ENCODE measurements around the gene DDR2.
"Not testable (repeated sequence)": the region's sequence is repeated elsewhere in the genome, so short reads cannot be mapped to it uniquely, and the experiment has no call there.

DDR2 gene

GRCh38 chr1:162710345-162710744 lies 78.1 kb downstream of the DDR2 start:
- H3K4me3 ChIP-seq (ENCODE audit: low read length): no peak overlapping the region
- DNase-seq (ENCODE audit: low read depth, low spot score): no peak

- H3K4me3 ChIP-seq (ENCODE audit: low read length): no peak overlapping the region
- DNase-seq (ENCODE audit: low read depth, low spot score): no peak
These were observed 78.7 kb downstream of the DDR2 start for GRCh38 chr1:162710780-162711465.

- H3K4me3 ChIP-seq (ENCODE audit: low read length): no peak overlapping the region
- DNase-seq (ENCODE audit: low read depth, low spot score): no peak
These were observed 80.2 kb downstream of the DDR2 start for GRCh38 chr1:162712317-162713029.

- no peak for DNase-seq (ENCODE audit: low read depth, low spot score)
- no peak overlapping the region for H3K4me3 ChIP-seq (ENCODE audit: low read length)
These were observed 83.9 kb downstream of the DDR2 start for GRCh38 chr1:162716123-162716522.

- no peak overlapping the region for H3K4me3 ChIP-seq (ENCODE audit: low read length)
- no peak for DNase-seq (ENCODE audit: low read depth, low spot score)
These were observed 84.3 kb downstream of the DDR2 start for GRCh38 chr1:162716552-162716951.

GRCh38 chr1:162717548-162718184 lies 85.4 kb downstream of the DDR2 start:
- no peak for DNase-seq (ENCODE audit: low read depth, low spot score)
- H3K4me3 ChIP-seq (ENCODE audit: low read length): no peak overlapping the region

- DNase-seq (ENCODE audit: low read depth, low spot score): no peak
- H3K4me3 ChIP-seq (ENCODE audit: low read length): no peak overlapping the region
These were observed 87.4 kb downstream of the DDR2 start for GRCh38 chr1:162719678-162720077.

GRCh38 chr1:162720996-162721395 lies 88.7 kb downstream of the DDR2 start:
- H3K4me3 ChIP-seq (ENCODE audit: low read length): no peak overlapping the region
- DNase-seq (ENCODE audit: low read depth, low spot score): no peak

- DNase-seq (ENCODE audit: low read depth, low spot score): no peak
These were observed 89.2 kb downstream of the DDR2 start for GRCh38 chr1:162721471-162721870.

GRCh38 chr1:162722036-162722435 lies 89.8 kb downstream of the DDR2 start:
- H3K4me3 ChIP-seq (ENCODE audit: low read length): no peak overlapping the region
- DNase-seq (ENCODE audit: low read depth, low spot score): no peak

More at GRCh38 chr1:162721471-162721870, 89.2 kb downstream of the DDR2 start:
- H3K4me3 ChIP-seq (ENCODE audit: low read length): no peak overlapping the region

- no peak overlapping the region for H3K4me3 ChIP-seq (ENCODE audit: low read length)
- no peak for DNase-seq (ENCODE audit: low read depth, low spot score)
These were observed 92.4 kb downstream of the DDR2 start for GRCh38 chr1:162724583-162725120.

GRCh38 chr1:162725301-162725837 lies 93.1 kb downstream of the DDR2 start:
- no peak overlapping the region for H3K4me3 ChIP-seq (ENCODE audit: low read length)
- DNase-seq (ENCODE audit: low read depth, low spot score): no peak

GRCh38 chr1:162726555-162726954 lies 94.3 kb downstream of the DDR2 start:
- H3K4me3 ChIP-seq (ENCODE audit: low read length): no peak overlapping the region
- DNase-seq (ENCODE audit: low read depth, low spot score): no peak

- H3K4me3 ChIP-seq (ENCODE audit: low read length); DNase-seq (ENCODE audit: low read depth, low spot score): not testable (repeated sequence)
These were observed 95.2 kb downstream of the DDR2 start for GRCh38 chr1:162727493-162727892.

- DNase-seq (ENCODE audit: low read depth, low spot score): no peak
- H3K4me3 ChIP-seq (ENCODE audit: low read length): no peak overlapping the region
These were observed 96.3 kb downstream of the DDR2 start for GRCh38 chr1:162728573-162728972.

GRCh38 chr1:162729195-162729774 lies 97.0 kb downstream of the DDR2 start:
- not testable (repeated sequence) for DNase-seq (ENCODE audit: low read depth, low spot score); H3K4me3 ChIP-seq (ENCODE audit: low read length)

- H3K4me3 ChIP-seq (ENCODE audit: low read length): no peak overlapping the region
- no peak for DNase-seq (ENCODE audit: low read depth, low spot score)
These were observed 99.8 kb downstream of the DDR2 start for GRCh38 chr1:162732094-162732493.

- no peak for DNase-seq (ENCODE audit: low read depth, low spot score)
- H3K4me3 ChIP-seq (ENCODE audit: low read length): no peak overlapping the region
These were observed 100.5 kb downstream of the DDR2 start for GRCh38 chr1:162732566-162733335.

- DNase-seq (ENCODE audit: low read depth, low spot score): no peak
- no peak overlapping the region for H3K4me3 ChIP-seq (ENCODE audit: low read length)
These were observed 101.0 kb downstream of the DDR2 start for GRCh38 chr1:162733336-162733590.
